Esophagus muscularis mucosa (tissue), 3 donors: ENCODE results near the gene CRKL.

ENCODE experiments used
- POLR2AphosphoS5 ChIP-seq, 2 donors: sonication (generic); formaldehyde crosslinking; IDR thresholded peaks; one replicate each; pipeline ENCODE4 v1.6.1; 2017; ENCODE audit warnings: antibody characterized with exemption in 2 of 2
- TF ChIP-seq, protein P1 (sequence below), 3 experiments: fragments of 200-600 bp in 2 of 3; fragments of 450-650 bp in 1 of 3; sonication (generic) in 2 of 3; IDR thresholded peaks; one replicate each; pipeline ENCODE4 v1.5.1; 2017 to 2019; ENCODE audit warnings: antibody characterized with exemption in 3 of 3, mild to moderate bottlenecking in 2 of 3, moderate library complexity in 1 of 3

DNA sequence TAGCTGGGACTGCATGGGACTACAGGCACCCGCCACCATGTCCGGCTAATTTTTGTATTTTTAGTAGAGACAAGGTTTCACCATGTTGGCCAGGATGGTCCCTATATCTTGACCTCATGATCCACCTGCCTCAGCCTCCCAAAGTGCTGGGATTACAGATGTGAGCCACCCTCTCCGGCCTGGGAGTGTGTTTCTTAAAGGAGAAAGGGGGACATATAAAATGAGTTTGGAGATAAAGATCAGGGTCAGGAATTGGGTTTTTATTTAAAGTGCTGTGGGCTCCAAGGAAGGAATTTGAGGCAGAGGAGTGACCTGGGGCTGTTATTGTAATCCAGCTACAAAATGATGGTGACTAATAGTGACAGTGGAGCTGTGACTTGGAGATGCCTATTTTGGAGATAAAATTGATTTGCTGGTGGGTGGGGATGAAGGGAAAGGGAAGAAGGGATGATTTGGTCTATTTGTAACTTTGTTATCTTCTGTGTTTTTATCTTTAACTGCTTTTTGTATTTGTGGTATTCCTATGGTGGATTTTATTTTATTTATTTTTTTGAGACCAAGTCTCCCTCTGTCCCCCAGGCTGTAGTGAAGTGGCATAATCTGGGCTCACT, 5.0 kb downstream of the CRKL start:
- TF ChIP-seq, protein P1, sequence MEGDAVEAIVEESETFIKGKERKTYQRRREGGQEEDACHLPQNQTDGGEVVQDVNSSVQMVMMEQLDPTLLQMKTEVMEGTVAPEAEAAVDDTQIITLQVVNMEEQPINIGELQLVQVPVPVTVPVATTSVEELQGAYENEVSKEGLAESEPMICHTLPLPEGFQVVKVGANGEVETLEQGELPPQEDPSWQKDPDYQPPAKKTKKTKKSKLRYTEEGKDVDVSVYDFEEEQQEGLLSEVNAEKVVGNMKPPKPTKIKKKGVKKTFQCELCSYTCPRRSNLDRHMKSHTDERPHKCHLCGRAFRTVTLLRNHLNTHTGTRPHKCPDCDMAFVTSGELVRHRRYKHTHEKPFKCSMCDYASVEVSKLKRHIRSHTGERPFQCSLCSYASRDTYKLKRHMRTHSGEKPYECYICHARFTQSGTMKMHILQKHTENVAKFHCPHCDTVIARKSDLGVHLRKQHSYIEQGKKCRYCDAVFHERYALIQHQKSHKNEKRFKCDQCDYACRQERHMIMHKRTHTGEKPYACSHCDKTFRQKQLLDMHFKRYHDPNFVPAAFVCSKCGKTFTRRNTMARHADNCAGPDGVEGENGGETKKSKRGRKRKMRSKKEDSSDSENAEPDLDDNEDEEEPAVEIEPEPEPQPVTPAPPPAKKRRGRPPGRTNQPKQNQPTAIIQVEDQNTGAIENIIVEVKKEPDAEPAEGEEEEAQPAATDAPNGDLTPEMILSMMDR (IDR thresholded peaks at IDR 0.05) = no peak
- TF ChIP-seq POLR2AphosphoS5 (IDR thresholded peaks at IDR 0.05) = no peak
